ENCODE results near the gene PPP3CA.

The PPP3CA gene

DNA sequence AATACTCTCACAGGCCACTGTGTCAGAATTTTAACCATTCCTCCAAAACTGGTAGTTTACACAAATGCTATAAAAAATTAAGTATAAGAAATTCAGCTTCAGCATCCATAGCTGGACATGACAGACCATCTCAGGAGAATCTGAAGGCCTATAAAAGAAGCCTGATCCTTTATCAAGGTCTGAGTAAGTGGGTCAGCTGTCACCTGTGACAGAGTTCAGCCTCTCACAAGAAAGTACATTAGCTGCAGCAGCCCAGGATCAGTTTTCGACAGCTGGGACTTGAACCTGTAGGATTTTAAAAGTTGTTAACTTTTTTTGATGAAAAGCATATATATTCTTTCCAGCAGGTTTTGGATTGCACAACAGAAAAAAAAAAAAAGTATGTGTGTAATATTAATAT is 60.7 kb downstream of the PPP3CA start:
- no peak for DNase-seq

DNA sequence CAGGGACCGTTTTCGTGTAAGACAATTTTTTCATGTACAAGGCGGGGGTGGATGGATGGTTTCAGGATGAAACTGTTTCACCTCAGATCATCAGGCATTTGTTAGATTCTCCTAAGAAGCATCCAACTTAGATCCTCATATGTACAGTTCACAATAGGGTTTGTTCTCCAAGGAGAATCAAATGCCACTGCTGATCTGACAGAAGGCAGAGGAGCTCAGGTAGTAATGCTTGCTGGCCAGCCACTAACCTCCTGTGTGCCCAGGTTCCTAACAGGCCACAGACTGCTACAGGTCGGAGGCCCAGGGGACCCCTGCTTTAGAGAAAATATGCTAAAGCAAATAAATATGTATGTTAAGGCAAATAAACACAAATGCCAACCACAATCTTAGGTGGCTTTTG is 61.3 kb downstream of the PPP3CA start:
- no peak for DNase-seq

DNA sequence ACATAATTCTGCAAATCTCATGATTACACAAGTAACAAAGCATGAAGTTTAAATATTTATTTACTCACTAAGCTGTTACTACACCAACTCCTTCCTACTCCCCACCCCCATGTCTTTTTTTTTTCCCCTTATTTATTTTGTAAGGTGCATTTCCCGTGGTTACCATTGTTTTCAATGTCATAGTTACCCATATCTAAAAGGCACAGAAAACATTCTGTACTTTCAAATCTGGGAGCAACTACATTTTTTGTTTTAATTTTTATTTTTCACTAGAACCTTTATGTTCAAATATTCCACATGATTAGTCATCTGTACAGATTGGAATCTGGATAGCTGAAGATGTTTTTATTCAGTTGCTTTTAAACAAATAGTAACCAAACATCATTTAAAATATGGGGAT is 62.8 kb downstream of the PPP3CA start:
- peak in 1 of 2 donors; percentile 49 for DNase-seq

DNA sequence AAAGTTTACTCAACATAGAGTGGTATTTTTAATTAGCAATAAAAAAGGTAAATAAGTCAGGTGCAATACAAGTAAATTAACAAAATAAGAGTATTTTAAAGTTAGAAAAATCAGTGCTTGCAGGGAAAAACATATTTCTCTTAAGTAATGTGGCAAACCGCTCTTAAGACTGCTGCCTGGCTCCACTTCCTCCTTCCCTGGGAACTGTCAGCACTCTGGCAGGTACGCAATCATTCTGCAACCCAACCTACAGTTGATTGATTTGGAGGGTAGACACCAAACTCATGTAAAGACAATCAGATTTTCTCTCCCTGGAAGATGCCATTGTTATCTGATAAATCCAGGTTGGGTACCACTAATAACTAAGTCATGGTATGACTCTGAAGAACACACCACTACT is 63.9 kb downstream of the PPP3CA start:
- no peak for DNase-seq

DNA sequence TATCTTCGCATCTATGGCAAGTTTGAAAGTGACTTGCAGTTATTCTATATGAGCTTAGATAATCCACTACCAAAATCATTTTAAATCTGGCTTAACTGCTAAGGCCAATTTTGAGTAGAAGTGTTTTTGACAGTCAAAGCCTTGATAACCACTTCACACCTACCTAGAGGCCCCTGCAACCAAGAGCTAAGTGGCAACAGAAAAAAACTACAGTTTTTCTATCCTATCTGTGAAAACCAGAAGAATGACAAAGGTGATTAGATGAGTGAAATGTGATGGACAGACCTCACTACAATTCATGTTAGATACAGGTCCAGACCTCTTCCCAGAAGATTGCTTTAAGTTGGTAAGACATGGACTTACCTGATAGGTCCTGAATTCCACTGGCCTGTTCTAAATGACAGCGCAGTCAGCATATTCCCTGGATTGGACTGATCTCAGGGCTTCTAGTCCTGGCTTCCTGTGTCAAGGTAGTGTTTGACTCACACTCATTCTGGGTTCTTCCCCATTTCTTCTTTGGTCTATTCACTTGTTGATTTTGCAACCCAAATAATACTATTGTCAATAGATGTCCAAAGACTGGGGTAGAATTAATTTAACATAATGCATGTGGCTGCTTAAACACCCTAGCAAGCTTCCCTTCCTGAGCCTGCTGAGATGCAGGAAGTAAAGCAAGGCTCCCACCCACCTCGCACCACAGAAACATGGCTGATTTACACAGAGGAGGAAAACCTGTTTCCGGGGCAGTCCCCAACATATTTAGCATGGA is 65.1 kb downstream of the PPP3CA start:
- DNase-seq, result peak in 1 of 2 donors; percentile 31

DNA sequence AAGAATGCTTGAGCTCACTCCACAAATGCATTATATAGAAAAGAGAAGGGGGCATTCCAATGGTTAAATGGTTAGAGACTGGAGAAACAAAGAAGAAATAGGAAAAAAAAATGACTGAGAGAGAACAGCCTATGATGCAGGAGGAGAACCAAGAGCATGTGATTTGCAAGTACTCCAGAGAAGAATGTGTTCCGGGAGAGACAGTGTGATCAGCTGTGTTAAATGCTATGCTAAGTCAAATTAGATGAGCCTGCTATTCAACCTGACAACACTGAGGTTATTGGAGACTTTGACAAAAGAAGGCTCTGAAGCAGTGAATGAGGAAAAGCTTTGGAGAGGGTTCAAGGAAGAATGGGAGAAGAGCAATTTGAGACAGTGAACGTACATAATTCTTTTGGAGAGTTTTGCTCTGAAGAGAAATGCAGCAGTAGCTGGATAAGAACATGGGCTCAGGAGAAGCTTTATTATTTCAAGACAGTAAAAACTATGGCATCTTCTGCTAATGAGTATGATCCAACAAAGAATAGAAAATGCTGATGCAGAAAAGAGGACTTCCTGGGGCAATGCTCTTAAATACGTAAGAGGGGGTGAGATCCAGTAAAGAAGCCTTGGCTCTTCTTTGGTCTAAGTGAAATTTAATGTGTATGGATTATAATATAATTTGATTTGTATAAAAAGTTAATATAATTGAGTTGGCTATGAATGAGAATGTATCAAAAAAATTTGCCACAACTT is 66.3 kb downstream of the PPP3CA start:
- DNase-seq, result no peak

DNA sequence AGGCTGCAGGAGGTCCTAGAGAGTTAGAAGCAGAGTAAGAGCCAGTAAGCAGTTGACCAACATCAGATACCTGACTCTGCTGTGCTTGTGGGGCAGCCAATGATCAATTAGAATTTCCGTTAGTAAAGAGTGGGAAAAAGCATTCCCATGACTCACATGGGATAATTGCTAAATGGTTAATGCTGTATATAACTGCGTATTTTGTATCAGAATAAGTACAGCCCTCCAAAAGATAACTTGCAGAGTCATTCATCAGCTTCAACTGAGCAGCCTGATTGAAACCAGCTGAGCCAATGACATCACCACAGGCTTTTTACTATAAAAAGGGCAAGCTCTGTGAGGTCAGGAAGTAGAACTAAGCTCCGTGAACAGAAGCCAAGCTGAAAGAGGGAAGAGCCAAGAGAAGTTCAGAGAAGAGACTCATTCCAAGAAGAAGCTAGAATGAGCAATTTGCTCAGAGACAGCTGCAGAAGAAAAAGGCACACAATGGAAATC is 67.9 kb downstream of the PPP3CA start:
- peak in 1 of 2 donors; percentile 33 for DNase-seq

DNA sequence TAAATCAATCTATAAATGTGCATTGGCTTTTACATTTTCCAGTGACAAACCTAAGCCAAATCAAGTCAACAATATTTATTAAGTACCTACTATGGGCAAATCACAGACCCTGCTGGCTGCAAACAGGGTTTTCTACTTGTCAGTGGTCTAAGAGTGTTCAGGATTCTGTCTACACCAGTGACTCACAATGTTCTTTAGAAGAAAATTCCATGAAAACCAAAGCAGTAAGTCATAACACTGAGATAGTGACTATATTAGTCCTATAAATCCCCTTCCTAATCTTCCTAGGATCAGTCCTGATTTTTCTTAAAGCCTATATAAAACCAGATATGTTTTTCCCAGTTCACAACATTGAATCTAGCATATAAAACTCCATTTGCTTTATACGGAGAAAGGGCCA is 69.7 kb downstream of the PPP3CA start:
- DNase-seq, result no peak

DNA sequence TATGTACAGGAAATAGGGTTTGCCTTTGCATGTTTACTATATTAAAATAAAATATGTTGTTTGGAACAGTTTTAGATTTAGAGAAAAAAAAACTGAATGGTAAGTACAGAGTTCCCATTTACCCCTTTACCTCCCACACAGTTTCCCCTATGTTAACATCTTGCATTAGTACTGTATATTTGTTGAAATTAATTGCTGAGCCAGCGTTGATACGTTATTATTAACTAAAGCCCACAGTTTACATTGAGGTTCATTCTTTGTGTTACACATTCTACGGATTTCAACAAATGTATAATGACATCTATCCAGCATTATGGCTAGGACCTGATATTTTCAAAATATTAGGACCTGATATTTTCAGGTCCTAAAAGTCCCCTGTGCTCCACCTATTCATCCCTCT is 70.7 kb downstream of the PPP3CA start:
- no peak for DNase-seq

DNA sequence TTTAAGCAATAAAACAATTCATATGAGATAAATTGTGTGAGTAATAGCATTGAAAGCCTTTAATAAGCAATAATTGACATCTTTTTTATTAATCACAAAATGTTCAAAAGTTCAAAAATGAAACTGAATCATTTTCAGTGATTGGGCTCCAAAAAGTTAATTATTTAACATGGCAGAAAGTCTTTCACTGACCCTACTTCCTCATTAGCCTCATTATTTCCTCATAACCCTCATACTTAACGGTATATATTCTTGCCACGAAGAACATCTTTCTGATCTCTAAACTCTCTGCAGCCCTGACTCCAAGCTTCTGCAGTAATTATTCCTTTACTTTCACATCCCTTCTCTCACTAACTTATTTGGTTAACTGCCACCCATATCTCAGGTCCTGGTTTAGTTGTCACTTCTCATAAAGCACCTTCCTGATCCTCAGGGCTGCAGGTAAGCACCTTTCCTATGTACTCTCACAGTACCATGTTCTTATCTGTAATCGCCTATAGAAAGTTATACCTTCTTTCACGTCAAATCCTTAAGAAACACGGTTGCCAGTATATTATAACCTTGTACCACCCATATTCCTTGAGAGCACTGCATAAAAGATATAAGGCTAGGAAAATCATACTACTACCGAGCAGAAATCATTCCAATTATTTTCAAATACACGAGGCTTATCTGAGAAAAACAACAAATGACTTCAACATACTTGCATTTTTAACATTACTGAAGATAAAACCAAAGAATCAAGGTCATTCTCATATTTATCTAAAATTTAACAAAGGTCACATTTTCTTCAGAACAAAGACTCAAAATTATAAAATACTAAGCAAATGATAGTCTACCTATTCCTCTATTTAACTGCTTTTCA is 72.2 kb downstream of the PPP3CA start:
- no peak for DNase-seq

DNA sequence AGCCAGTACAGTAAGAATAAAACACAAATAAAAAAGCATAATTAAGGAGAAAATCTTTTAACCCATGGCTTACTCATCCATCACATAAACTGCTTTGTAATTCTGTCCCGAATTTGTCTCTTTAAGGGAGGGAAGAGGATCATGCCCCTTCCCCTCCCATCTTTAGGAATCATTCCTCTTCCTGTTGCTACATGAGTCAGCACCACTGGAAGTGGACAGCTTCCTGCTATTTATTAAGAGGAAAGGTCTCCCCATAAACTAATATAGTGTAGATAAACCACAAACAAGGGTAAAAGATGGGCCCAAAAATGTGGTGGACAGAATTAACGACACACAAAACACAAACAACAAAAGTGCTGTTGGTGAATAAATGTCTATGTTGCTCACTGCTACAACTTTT is 75.8 kb downstream of the PPP3CA start:
- no peak for DNase-seq

DNA sequence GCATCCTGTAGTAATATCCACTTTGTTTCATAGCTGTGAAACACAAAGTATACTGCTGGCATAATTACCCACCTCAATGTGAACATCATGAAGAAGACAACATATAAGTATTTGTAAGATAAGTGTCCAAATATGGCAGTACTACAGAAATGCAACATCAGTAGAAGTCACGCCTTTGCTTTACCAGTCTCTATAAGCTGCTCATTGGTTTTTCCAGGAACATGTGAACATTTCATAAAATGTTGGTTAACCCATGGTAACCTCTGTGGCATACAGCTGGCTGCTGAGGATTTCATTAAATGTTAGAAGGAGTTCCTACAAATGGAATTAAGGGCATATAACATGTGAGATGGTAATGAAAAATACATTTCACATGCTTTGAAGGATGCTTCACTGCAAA is 77.6 kb downstream of the PPP3CA start:
- no peak for DNase-seq

DNA sequence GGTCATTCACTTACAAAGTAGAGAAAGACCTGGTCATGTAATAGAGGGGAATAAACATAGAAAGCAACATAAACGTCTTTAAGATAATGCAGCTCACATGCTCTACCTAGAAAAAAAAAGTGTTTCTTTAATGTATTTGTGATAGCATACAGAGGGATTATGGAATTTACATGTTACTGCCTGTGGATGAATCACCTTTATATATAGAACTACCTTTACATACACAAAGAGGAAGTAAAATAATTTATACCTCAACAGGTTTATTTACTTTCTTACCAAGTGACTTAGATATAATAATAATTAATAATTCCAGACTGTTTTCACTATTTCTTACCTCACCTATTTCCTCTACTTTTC is 81.5 kb downstream of the PPP3CA start:
- DNase-seq, result no peak

DNA sequence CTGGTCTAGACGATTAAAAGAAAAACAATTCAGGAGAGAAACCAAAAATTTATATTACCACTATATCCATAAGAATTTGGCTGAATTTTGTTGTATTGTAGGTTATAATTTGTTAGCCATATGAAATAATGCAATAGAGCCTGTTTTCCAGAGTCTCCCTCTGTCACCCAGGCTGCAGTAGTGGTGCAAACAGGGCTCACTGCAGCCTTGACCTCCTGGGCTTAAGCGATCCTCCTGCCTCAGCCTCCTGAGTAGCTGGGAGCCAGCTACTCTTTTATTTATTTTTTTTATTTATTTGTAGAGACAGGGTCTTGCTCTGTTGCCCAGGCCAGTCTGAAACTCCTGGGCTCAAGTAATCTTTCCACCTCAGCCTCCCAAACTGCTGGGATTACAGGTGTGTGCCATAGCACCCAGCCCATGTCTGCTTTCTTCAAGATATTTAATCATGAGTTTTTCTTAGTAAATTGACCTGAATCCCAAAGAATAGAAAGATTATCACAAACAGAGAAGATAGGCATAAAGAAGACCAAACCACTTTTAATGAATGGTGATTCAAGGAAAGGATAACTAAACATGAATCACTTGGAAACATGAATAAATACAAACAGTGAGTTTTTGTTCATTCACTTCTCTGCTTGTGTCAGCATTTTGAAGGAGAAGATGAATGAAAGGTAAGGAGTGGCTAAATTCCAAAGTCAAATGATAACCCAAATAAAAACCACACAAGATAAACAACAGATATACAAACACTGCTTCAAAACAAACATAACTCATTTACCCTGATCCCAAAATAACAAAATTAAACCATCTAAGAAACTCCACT is 82.1 kb downstream of the PPP3CA start:
- no peak for DNase-seq

DNA sequence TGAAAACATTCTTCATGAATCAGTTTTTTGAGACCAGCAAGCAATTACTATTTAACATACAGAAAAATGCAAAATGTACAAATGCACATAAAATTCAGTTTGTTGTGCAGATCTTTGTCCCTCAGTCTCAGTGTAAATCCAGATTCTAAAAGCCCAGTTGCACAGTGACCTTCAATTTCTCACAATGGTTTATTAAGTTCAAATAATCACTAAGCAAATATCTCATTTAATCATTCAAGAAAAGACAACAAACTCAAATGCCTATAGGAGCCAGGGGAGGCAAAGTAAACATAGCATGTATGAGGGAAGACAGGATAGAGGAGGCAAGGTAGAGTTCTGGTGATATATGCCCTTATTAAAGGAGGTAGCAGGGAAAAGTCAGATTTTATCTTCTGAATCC is 82.8 kb downstream of the PPP3CA start:
- no peak for DNase-seq

DNA sequence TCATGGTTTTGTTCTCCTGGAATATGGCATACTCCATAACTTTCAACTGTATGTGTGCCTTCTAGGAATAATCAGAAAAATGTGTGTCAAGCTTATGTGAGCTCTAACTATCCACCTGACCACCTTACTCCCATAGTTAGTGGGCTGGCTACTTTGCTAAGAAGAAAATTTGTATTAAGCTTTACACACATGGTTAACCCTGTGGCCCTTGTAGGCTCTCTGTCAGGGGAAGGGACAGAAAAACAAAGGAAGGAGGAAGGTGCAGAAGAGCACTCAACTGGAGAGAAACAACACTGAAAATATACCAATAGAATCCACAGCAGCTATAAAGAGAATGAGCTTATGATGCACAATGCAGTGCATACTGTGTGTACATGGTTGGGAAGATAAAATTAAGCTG is 84.6 kb downstream of the PPP3CA start:
- DNase-seq, result no peak

DNA sequence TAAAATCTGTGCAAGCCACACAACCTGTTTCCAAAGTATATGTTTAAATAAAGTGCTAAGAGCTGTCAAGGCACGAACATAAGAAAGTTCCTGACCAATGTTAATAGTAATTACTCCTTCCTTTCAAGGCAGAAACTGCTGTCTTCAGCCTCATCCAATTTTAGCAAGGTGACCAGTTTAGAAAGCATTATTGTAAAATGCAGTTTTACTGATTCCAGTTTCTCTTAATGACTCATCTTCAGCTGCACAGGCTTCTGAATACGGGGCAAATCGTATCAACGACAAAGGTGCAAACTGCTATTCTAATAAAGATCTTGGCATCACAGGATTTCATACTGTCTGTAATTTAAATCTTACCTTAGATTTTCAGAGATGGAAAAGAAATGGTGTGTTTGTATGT is 87.5 kb downstream of the PPP3CA start:
- DNase-seq, result no peak

DNA sequence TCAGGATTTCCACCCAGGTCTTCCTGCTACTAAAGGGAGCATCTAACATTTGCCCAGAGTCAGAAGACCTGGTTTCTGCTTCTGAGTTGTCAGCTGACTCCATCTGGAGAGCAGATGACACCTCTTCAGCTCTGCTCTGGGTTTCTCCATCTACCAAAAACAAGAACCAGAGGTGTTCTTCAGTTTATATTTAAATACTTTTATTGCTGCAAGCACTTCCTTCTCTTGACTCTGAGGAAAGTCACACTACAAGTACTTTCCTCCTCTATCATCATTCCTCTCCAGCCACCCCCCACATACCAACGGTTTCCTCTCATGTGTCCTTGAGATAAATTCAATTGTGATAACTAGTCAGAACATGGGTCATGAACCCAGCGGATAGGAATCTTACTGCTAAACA is 88.4 kb downstream of the PPP3CA start:
- no peak for DNase-seq

DNA sequence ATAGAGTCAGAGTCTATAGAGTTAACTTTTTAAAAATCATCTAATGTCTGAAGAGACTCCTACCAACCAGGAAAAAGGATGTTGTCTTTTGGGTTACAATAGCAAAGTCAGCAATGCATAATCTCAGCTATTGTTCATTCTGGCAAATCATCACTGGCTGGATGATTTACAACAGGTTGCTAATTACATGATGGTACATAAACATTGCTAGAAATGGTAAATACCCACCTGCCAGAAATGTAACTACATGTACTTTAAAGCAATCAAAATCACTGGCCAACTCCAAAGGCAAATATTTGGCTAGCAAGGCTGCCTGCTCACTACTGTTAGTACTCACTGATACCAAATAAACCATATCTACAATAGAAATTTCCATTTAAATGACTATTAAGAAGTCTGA is 91.1 kb downstream of the PPP3CA start:
- no peak for DNase-seq

DNA sequence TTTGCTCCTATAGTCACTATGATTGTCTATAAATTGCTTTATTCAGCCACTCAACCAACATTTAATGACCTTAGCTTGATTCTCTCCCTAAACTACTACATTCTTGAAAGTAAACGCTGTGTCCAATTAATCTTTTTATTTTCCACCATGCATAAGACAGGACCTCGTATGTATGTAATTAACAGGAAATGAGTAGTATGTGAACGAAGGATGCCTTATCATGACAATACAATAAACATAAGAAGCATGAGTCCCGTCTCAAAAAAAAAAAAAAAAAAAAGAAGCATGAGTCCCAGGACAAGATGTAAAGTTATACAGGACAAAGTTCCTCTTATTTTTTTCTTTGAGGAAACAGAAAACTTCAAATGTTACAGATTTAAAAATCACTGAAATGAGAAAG is 92.5 kb downstream of the PPP3CA start:
- DNase-seq, result no peak

DNA sequence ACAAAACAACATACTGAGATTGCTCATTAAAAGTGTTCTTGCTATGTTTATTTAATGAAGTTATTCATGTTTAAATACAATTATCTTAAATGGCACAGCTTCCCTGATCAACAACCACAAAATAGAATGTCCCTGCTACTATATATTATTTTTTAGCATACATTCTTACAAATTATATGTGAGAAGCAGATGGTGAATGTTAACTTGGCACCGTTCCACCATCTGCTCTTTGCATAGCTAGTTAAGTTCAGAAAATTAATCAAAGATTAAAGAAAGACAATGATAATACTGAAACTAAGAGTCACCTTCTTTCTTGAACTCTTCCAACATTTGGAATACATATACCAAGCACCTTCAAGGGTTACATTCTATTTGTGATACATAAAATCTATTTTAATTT is 94.2 kb downstream of the PPP3CA start:
- DNase-seq, result no peak

DNA sequence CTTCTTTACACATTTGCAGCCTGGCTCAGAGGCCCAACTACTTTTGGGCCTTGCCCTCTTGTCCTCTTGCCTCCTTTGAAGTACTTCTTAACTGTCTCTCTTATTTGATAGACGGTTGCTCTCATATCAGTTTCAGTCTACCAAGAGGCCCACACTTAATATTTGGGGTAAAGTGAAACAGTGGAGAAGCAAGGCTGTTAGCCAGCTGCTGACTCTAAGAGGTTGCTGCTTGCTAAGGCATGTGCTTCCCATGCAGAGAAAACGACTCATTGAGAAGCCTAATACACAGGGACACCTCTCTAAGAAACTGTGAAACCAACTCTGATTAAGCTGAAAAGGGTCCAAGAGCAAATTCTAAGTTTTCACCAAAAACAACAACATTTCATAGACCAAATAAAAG is 94.6 kb downstream of the PPP3CA start:
- no peak for DNase-seq

DNA sequence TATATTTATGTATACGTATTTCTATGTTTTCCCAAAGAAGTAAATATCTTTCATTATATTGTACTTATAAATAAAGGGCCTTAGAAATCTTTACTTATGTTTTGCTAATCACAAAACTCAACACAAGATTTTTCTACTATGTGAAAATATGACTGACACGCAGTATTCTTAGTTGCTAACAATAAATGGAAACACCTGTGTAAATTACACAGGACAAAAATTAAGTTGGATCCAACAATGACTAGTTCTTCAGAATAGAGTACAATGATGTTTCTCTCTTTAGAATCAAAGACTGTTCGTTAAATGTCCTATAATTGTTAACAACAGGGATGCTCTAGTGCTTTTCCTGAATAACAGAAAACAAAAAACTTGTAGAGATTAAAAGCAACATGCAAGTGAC is 96.1 kb downstream of the PPP3CA start:
- no peak for DNase-seq
